Tibial nerve (tissue), 4 donors: ENCODE measurements around the gene RSAD1. TPM values are rescaled to one million over a fixed set of nuclear protein-coding genes. Genes with fewer than 3 reads are reported as not detected.

Experiments
- DNase-seq, 2 donors: peaks; one replicate each; pipeline ENCODE4 v3.0.0-alpha.2; 2019; ENCODE audit warnings: low spot score in 2 of 2
- H3K27ac ChIP-seq, 4 donors: fragments of 200-600 bp; sonication (generic) in 3 of 4; one replicate each; pipeline ENCODE4 v1.5.1; 2017 to 2019; ENCODE audit warnings: mild to moderate bottlenecking in 1 of 4
- H3K27me3 ChIP-seq, 2 donors: fragments of 200-600 bp; sonication (generic) in 1 of 2; one replicate each; pipeline versions ENCODE4 v1.5.1 to v1.6.0; 2017 to 2019
- H3K36me3 ChIP-seq, 3 donors: fragments of 200-600 bp; sonication (generic); one replicate each; pipeline ENCODE4 v1.5.1; 2018 to 2019
- H3K4me1 ChIP-seq, 4 donors: fragments of 200-600 bp; sonication (generic) in 3 of 4; one replicate each; pipeline ENCODE4 v1.5.1; 2017 to 2019
- H3K4me3 ChIP-seq, 4 donors: fragments of 200-600 bp; sonication (generic) in 3 of 4; one replicate each; pipeline ENCODE4 v1.5.1; 2017 to 2019; ENCODE audit warnings: mild to moderate bottlenecking in 1 of 4, moderate library complexity in 1 of 4
- H3K9me3 ChIP-seq, 4 donors: fragments of 200-600 bp; sonication (generic) in 3 of 4; one replicate each; pipeline ENCODE4 v1.5.1; 2017 to 2019
- CTCF ChIP-seq, 5 experiments: fragments of 200-600 bp in 3 of 5; fragments of 450-650 bp in 2 of 5; sonication (generic) in 3 of 5; IDR thresholded peaks; one replicate each; pipeline ENCODE4 v1.5.1; 2016 to 2019; ENCODE audit warnings: antibody characterized with exemption in 5 of 5, mild to moderate bottlenecking in 3 of 5, moderate library complexity in 2 of 5
- EP300 ChIP-seq, 2 donors: sonication (generic); formaldehyde crosslinking; IDR thresholded peaks; one replicate each; pipeline ENCODE4 v1.6.1; 2017; ENCODE audit warnings: antibody characterized with exemption in 2 of 2, mild to moderate bottlenecking in 1 of 2
- POLR2A ChIP-seq, 2 donors: fragments of 450-650 bp; IDR thresholded peaks; one replicate each; pipeline ENCODE4 v1.6.1; 2017; ENCODE audit warnings: antibody characterized with exemption in 2 of 2, mild to moderate bottlenecking in 2 of 2, moderate library complexity in 2 of 2
- WGBS, 2 donors: methylation state at CpG; one replicate each; pipeline ENCODE4 v1.1.5; 2018; 5-methylcytosine and 5-hydroxymethylcytosine counted together
- total RNA-seq, 4 donors: library from RNA; depleted of rRNA; stranded (reverse); fragments of >200 nt; gene quantifications; one replicate each; pipeline ENCODE4 v1.1.0, GENCODE V29; 2016

The RSAD1 gene
- total RNA-seq, 4 donors from 2014 or later = 30.8 to 61.8 (median 32.9) TPM

GRCh38 chr17:50437409-50437808 lies 41.3 kb upstream of the RSAD1 start:
- Histone ChIP-seq H3K27me3 (no peaks in the 10 kb centered on the region), H3K36me3 (peaks cover 0 to 18% (median 0%) of the 10 kb centered on the region in 3 donors), H3K9me3 (no peaks in the 10 kb centered on the region), H3K27ac (no peak overlapping the region), H3K4me3 (no peak overlapping the region), H3K4me1 (no peaks in the 10 kb centered on the region)
- WGBS, 2 donors = 94% methylated on average over 4 of the region's 4 CpGs
- DNase-seq = no peak
- no peak for TF ChIP-seq POLR2A (IDR thresholded peaks at IDR 0.05)
- no peak for TF ChIP-seq EP300 (IDR thresholded peaks at IDR 0.05)
- TF ChIP-seq CTCF (IDR thresholded peaks at IDR 0.05) = no peak

GRCh38 chr17:50439008-50439407 lies 39.7 kb upstream of the RSAD1 start:
- Histone ChIP-seq H3K27ac (no peak overlapping the region), H3K9me3 (no peaks in the 10 kb centered on the region), H3K36me3 (peaks cover 0 to 11% (median 0%) of the 10 kb centered on the region in 3 donors), H3K4me3 (no peak overlapping the region), H3K27me3 (no peaks in the 10 kb centered on the region), H3K4me1 (peaks cover 0 to 11% (median 0%) of the 10 kb centered on the region in 4 donors)
- 90% methylated on average over 4 of the region's 4 CpGs for WGBS, 2 donors
- TF ChIP-seq EP300 (IDR thresholded peaks at IDR 0.05) (no peak), CTCF (IDR thresholded peaks at IDR 0.05) (no peak), POLR2A (IDR thresholded peaks at IDR 0.05) (no peak)
- DNase-seq = no peak

- 83 to 86% methylated on average over 4 of the region's 4 CpGs for WGBS, 2 donors
- Histone ChIP-seq H3K27ac (no peak overlapping the region), H3K36me3 (peaks cover 0 to 11% (median 0%) of the 10 kb centered on the region in 3 donors), H3K9me3 (no peaks in the 10 kb centered on the region), H3K4me1 (peaks cover 0 to 11% (median 0%) of the 10 kb centered on the region in 4 donors), H3K4me3 (no peak overlapping the region), H3K27me3 (no peaks in the 10 kb centered on the region)
- TF ChIP-seq EP300 (IDR thresholded peaks at IDR 0.05) (no peak), CTCF (IDR thresholded peaks at IDR 0.05) (no peak), POLR2A (IDR thresholded peaks at IDR 0.05) (no peak)
- DNase-seq = no peak
Observed at GRCh38 chr17:50440172-50440837, 38.4 kb upstream of the RSAD1 start.

GRCh38 chr17:50440838-50441829 lies 37.5 kb upstream of the RSAD1 start:
- WGBS, 2 donors = 77 to 84% methylated on average over 10 of the region's 10 CpGs
- Histone ChIP-seq H3K9me3 (no peaks in the 10 kb centered on the region), H3K4me3 (no peak overlapping the region), H3K36me3 (peaks cover 0 to 8% (median 0%) of the 10 kb centered on the region in 3 donors), H3K4me1 (peaks cover 0 to 11% (median 0%) of the 10 kb centered on the region in 4 donors), H3K27ac (no peak overlapping the region), H3K27me3 (no peaks in the 10 kb centered on the region)
- no peak for TF ChIP-seq EP300 (IDR thresholded peaks at IDR 0.05)
- TF ChIP-seq CTCF (IDR thresholded peaks at IDR 0.05) = no peak
- TF ChIP-seq POLR2A (IDR thresholded peaks at IDR 0.05) = no peak
- DNase-seq = no peak
